Endothelial cell of umbilical vein (primary cell): Measurements from ENCODE around the gene PLEKHJ1. TPM values are rescaled to one million over a fixed set of nuclear protein-coding genes. Genes with fewer than 3 reads are reported as not detected.

Experiments used
- BruUV-seq: library from RNA; stranded (reverse); fragments of 400-500 nt; replicated peaks from 2 replicates; lab custom pipeline; 2021; lab: Mats Ljungman, UMichigan
- CTCF ChIA-PET: fragments of 300-600, 350-600 bp; sonication (Branson Sonifier 250); formaldehyde crosslinking; loops from one replicate; lab custom pipeline; 2021; ENCODE audit warnings: antibody characterized with exemption, inconsistent platforms; lab: Charles Lee
- POLR2A ChIA-PET: fragments of 300-600, 350-600 bp; sonication (Branson Sonifier 250); formaldehyde crosslinking; loops from one replicate; lab custom pipeline; 2021; ENCODE audit warnings: antibody characterized with exemption, inconsistent platforms; lab: Charles Lee
- DNase-seq: peaks from one replicate; pipeline ENCODE4 v3.0.0-alpha.2; 2011; ENCODE audit warnings: low read depth, low spot score
- FAIRE-seq: peaks from 2 replicates; lab custom pipeline; 2011; peaks lifted over from hg19 to GRCh38; lab: Jason Lieb, UNC
- H2AFZ ChIP-seq: 2 replicates; pipeline ENCODE4 v1.6.0; 2012; ENCODE audit warnings: low read depth, low read length, control low read depth, inconsistent platforms
- H3K27ac ChIP-seq: 2 replicates; pipeline ENCODE4 v1.5.1; 2011; ENCODE audit warnings: low read depth, mild to moderate bottlenecking, control low read depth, low read length, moderate library complexity; ENCODE audit not compliant: insufficient read depth
- H3K27me3 ChIP-seq, 2 experiments: 2 replicates each; pipeline versions ENCODE4 v1.6.0 to v1.6.1; 2011; ENCODE audit warnings: low read length in 2 of 2, mixed read lengths in 1 of 2; ENCODE audit not compliant: control insufficient read depth in 2 of 2, insufficient read depth in 2 of 2
- H3K36me3 ChIP-seq, 2 experiments: 2 replicates in 1 of 2; 3 replicates in 1 of 2; pipeline ENCODE4 v1.5.1; 2011; ENCODE audit warnings: low read length in 2 of 2, mild to moderate bottlenecking in 1 of 2, moderate library complexity in 1 of 2; ENCODE audit not compliant: control insufficient read depth in 2 of 2, insufficient read depth in 2 of 2; ENCODE audit errors: extremely low read depth in 1 of 2
- H3K4me1 ChIP-seq: 3 replicates; pipeline ENCODE4 v1.5.1; 2011; ENCODE audit warnings: mild to moderate bottlenecking, low read length; ENCODE audit not compliant: control insufficient read depth, insufficient read depth; ENCODE audit errors: extremely low read depth
- H3K4me2 ChIP-seq: 2 replicates; pipeline ENCODE4 v1.6.1; 2011; ENCODE audit warnings: low read length, control low read depth, mixed read lengths; ENCODE audit not compliant: insufficient read depth
- H3K4me3 ChIP-seq, 3 experiments: fragments of 200-600 bp in 1 of 3; sonication (generic), shearing (Covaris generic) in 1 of 3; replicated peaks in 1 of 3; 2 replicates each; pipeline ENCODE4 v1.5.1; 2011 to 2016; ENCODE audit warnings: control low read depth in 3 of 3, low read length in 3 of 3, mild to moderate bottlenecking in 2 of 3, inconsistent platforms in 1 of 3, low read depth in 1 of 3, moderate library complexity in 1 of 3; ENCODE audit not compliant: insufficient read depth in 1 of 3
- H3K79me2 ChIP-seq: 2 replicates; pipeline ENCODE4 v1.6.0; 2012; ENCODE audit warnings: low read length, inconsistent platforms; ENCODE audit not compliant: control insufficient read depth, insufficient read depth
- H3K9ac ChIP-seq: replicated peaks from 2 replicates; pipeline ENCODE3; 2011; ENCODE audit warnings: low read length, control low read depth; ENCODE audit not compliant: insufficient read depth; ENCODE audit errors: extremely low read depth
- H3K9me1 ChIP-seq: replicated peaks from 3 replicates; pipeline ENCODE4 v1.6.0; 2011; ENCODE audit warnings: mild to moderate bottlenecking, low read length; ENCODE audit not compliant: control insufficient read depth, insufficient read depth; ENCODE audit errors: extremely low read depth
- H3K9me3 ChIP-seq: replicated peaks from 2 replicates; pipeline ENCODE4 v1.5.1; 2012; ENCODE audit warnings: low read length, inconsistent platforms; ENCODE audit not compliant: control insufficient read depth, insufficient read depth
- H4K20me1 ChIP-seq: replicated peaks from 2 replicates; pipeline ENCODE3; 2011; ENCODE audit warnings: mild to moderate bottlenecking, low read length; ENCODE audit not compliant: control insufficient read depth, insufficient read depth; ENCODE audit errors: extremely low read depth
- FOS ChIP-seq: IDR thresholded peaks from 2 replicates; pipeline ENCODE4 v1.6.1; 2011; ENCODE audit warnings: mild to moderate bottlenecking, low read length, moderate library complexity, borderline replicate concordance; ENCODE audit not compliant: insufficient read depth
- MAX ChIP-seq: IDR thresholded peaks from 2 replicates; pipeline ENCODE4 v1.6.1; 2011; ENCODE audit not compliant: insufficient read depth, insufficient read length
- POLR2A ChIP-seq: IDR thresholded peaks from 2 replicates; pipeline ENCODE4 v1.6.1; 2012; ENCODE audit warnings: low read depth, mild to moderate bottlenecking, control low read depth, low read length
- dilution Hi-C: fragments of 300-500 bp; cut with MboI; formaldehyde crosslinking; loops from one replicate; pipeline ENCODE4 v1.15.0; 2019; ENCODE audit warnings: low sequenced_read_pairs; ENCODE audit not compliant: extremely low pct_ligation_motif_present
- intact Hi-C: fragments of 100-400 bp; cut with micrococcal nuclease; formaldehyde crosslinking; loops from one replicate; pipeline ENCODE4 v1.10.0; 2022
- polyA plus RNA-seq, 4 experiments: library from polyadenylated mRNA; depleted of rRNA in 3 of 4; stranded (reverse) in 3 of 4; unstranded in 1 of 4; fragments of >200 nt; gene quantifications; 2 replicates each; pipeline versions ENCODE4 v1.2.1 to v1.2.3, GENCODE V29; 2011 to 2012; ENCODE audit warnings: missing spikeins in 1 of 4
- total RNA-seq: library from RNA; stranded (reverse); gene quantifications from 2 replicates; pipeline ENCODE4 v1.2.3, GENCODE V29; 2021

PLEKHJ1 gene
- total and polyA plus RNA-seq, 2 donors (not counting 3 experiments of a cell fraction or from before 2014, with no cell fraction given), result 82.4 to 115 TPM

GRCh38 chr19:2270423-2271233 lies 34.5 kb upstream of the PLEKHJ1 start:
- Histone ChIP-seq H3K4me2 (peak overlapping the region; percentile 70), H2AFZ (no peak overlapping the region), H3K36me3 (peaks cover 2 to 15% of the 10 kb centered on the region in 2 experiments), H3K4me1 (peaks cover 38% of the 10 kb centered on the region), H3K9me1 (no peaks in the 10 kb centered on the region), H3K27me3 (no peaks in the 10 kb centered on the region), H3K9ac (peak overlapping the region; percentile 90), H3K4me3 (peak overlapping the region; percentile 66 to 95 (median 92)), H3K79me2 (peaks cover 47% of the 10 kb centered on the region), H4K20me1 (no peaks in the 10 kb centered on the region), H3K9me3 (no peaks in the 10 kb centered on the region), H3K27ac (peak overlapping the region; percentile 67)
- ChIA-PET POLR2A (interaction anchor here (1.0 kb wide), 1 partner anchor 31 kb away, joined by 4 read pairs; no protein-coding TSS in a partner anchor), CTCF (interaction anchor here (1.0 to 3.3 kb wide), 4 partner anchors 31 to 340 kb away, joined by 3 to 17 read pairs (median 4); partner anchors contain the start of gene PLEKHJ1)
- intact Hi-C loops, result loop anchor here (5.0 kb wide), 1 partner anchor 342 kb away; no protein-coding TSS in a partner anchor
- TSS peak; percentile 67 for BruUV-seq
- dilution Hi-C loops, result no loop called here
- peak; percentile 35 for TF ChIP-seq POLR2A
- TF ChIP-seq FOS, result no peak
- FAIRE-seq (no peak), DNase-seq (peak; percentile 63)

- peak overlapping the region; percentile 67 for H3K27ac ChIP-seq
- POLR2A ChIA-PET, result interaction anchor here (0.7 to 0.8 kb wide), 2 partner anchors 11 to 31 kb away, joined by 3 read pairs; no protein-coding TSS in a partner anchor
- H2AFZ ChIP-seq, result no peak overlapping the region
- CTCF ChIA-PET, result interaction anchor here (3.3 kb wide), 1 partner anchor 31 kb away, joined by 17 read pairs; no protein-coding TSS in a partner anchor
- intact Hi-C loops, result loop anchor here (5.0 kb wide), 1 partner anchor 342 kb away; no protein-coding TSS in a partner anchor
- no peaks in the 10 kb centered on the region for H3K27me3 ChIP-seq
- H3K4me2 ChIP-seq, result peak overlapping the region; percentile 0
- H3K36me3 ChIP-seq, result peaks cover 2 to 11% of the 10 kb centered on the region in 2 experiments
- H4K20me1 ChIP-seq, result no peaks in the 10 kb centered on the region
- H3K9ac ChIP-seq, result peak overlapping the region; percentile 90
- FAIRE-seq (no peak), DNase-seq (no peak)
- no peaks in the 10 kb centered on the region for H3K9me3 ChIP-seq
- H3K4me1 ChIP-seq, result peaks cover 38% of the 10 kb centered on the region
- peak overlapping the region; percentile 66 to 95 (median 92) for H3K4me3 ChIP-seq
- no peaks in the 10 kb centered on the region for H3K9me1 ChIP-seq
- no TSS peak for BruUV-seq
- no peak for TF ChIP-seq MAX
- peak; percentile 9 for TF ChIP-seq POLR2A
- dilution Hi-C loops, result no loop called here
- peaks cover 47% of the 10 kb centered on the region for H3K79me2 ChIP-seq
Measured at GRCh38 chr19:2270157-2270422, 34.0 kb upstream of the PLEKHJ1 start.
